SK-N-SH (cell line): Measurements from ENCODE around the gene CEP63. TPM values are rescaled to one million over a fixed set of nuclear protein-coding genes. Genes with fewer than 3 reads are reported as not detected.
A peak's percentile ranks its signal among the peaks of the same experiment; 100 is the strongest.

Experiments used
- CTCF ChIA-PET: fragments of 300-600, 350-600 bp; formaldehyde crosslinking; extraction: SDS; loops from one replicate; lab custom pipeline; 2021; lab: Yijun Ruan, JAX
- POLR2A ChIA-PET: fragments of 350-600 bp; sonication (Branson Sonifier 250); formaldehyde crosslinking; extraction: SDS; loops from one replicate; lab custom pipeline; 2020; ENCODE audit warnings: antibody characterized with exemption, inconsistent platforms; lab: Yijun Ruan, JAX
- DNase-seq: peaks from one replicate; pipeline ENCODE4 v3.0.0; 2012
- H2AFZ ChIP-seq: fragments of 200-600 bp; sonication (generic); 2 replicates; pipeline ENCODE4 v1.8.1; 2016; ENCODE audit warnings: antibody characterized with exemption, mild to moderate bottlenecking, low read depth
- H3F3A ChIP-seq: fragments of 200-600 bp; sonication (generic); replicated peaks from 2 replicates; pipeline ENCODE3; 2016; ENCODE audit warnings: antibody characterized with exemption, mild to moderate bottlenecking; ENCODE audit not compliant: insufficient read depth
- H3K27ac ChIP-seq, 2 experiments: fragments of 200-500 bp in 1 of 2; fragments of 200-600 bp in 1 of 2; sonication (Bioruptor generic) in 1 of 2; sonication (generic), shearing (Covaris generic) in 1 of 2; 2 replicates each; pipeline versions ENCODE4 v1.5.1 to v1.6.1; 2014 to 2016; ENCODE audit warnings: low read depth in 2 of 2, inconsistent platforms in 1 of 2, low read length in 1 of 2, mild to moderate bottlenecking in 1 of 2, mixed read lengths in 1 of 2
- H3K27me3 ChIP-seq: fragments of 200-600 bp; sonication (generic), shearing (Covaris generic); 2 replicates; pipeline ENCODE4 v1.6.1; 2016; ENCODE audit warnings: mixed run types; ENCODE audit not compliant: insufficient read depth
- H3K36me3 ChIP-seq, 2 experiments: fragments of 200-500 bp in 1 of 2; fragments of 200-600 bp in 1 of 2; sonication (Bioruptor generic) in 1 of 2; sonication (generic) in 1 of 2; replicated peaks in 1 of 2; 2 replicates each; pipeline versions ENCODE3 to v1.5.1; 2014 to 2016; ENCODE audit warnings: low read length in 1 of 2, mild to moderate bottlenecking in 1 of 2; ENCODE audit not compliant: insufficient read depth in 2 of 2, control insufficient read depth in 1 of 2
- H3K4me1 ChIP-seq, 2 experiments: fragments of 200-500 bp in 1 of 2; fragments of 200-600 bp in 1 of 2; sonication (Bioruptor generic) in 1 of 2; sonication (generic), shearing (Covaris generic) in 1 of 2; 2 replicates each; pipeline versions ENCODE4 v1.5.1 to v1.6.1; 2014 to 2016; ENCODE audit warnings: low read depth in 1 of 2, low read length in 1 of 2, mixed run types in 1 of 2; ENCODE audit not compliant: insufficient read depth in 2 of 2, control insufficient read depth in 1 of 2
- H3K4me2 ChIP-seq: fragments of 200-600 bp; sonication (generic), shearing (Covaris generic); 2 replicates; pipeline ENCODE4 v1.6.1; 2017; ENCODE audit warnings: mixed run types
- H3K4me3 ChIP-seq, 2 experiments: fragments of 200-500 bp in 1 of 2; fragments of 200-600 bp in 1 of 2; sonication (Bioruptor generic) in 1 of 2; sonication (generic), shearing (Covaris generic) in 1 of 2; 2 replicates each; pipeline versions ENCODE4 v1.5.1 to v1.8.1; 2014 to 2016; ENCODE audit warnings: low read depth in 2 of 2, inconsistent platforms in 1 of 2, low read length in 1 of 2, mild to moderate bottlenecking in 1 of 2, mixed read lengths in 1 of 2, moderate library complexity in 1 of 2
- H3K79me2 ChIP-seq: fragments of 200-600 bp; sonication (generic); 2 replicates; pipeline ENCODE4 v1.8.1; 2017; ENCODE audit warnings: mild to moderate bottlenecking; ENCODE audit not compliant: insufficient read depth
- H3K9ac ChIP-seq: fragments of 200-600 bp; sonication (generic); 2 replicates; pipeline ENCODE4 v1.6.1; 2017; ENCODE audit warnings: mixed run types
- H3K9me2 ChIP-seq: fragments of 200-600 bp; sonication (generic); 2 replicates; pipeline ENCODE4 v1.6.1; 2017; ENCODE audit warnings: mixed run types
- H3K9me3 ChIP-seq: fragments of 200-600 bp; sonication (generic); 2 replicates; pipeline ENCODE4 v1.6.1; 2017; ENCODE audit warnings: mixed run types, mild to moderate bottlenecking, moderate library complexity
- H4K20me1 ChIP-seq: fragments of 200-600 bp; sonication (generic); 2 replicates; pipeline ENCODE4 v1.6.1; 2017; ENCODE audit warnings: mild to moderate bottlenecking, mixed run types; ENCODE audit not compliant: insufficient read depth
- ELF1 ChIP-seq: IDR thresholded peaks from 2 replicates; pipeline ENCODE4 v1.4.0; 2012
- EZH2phosphoT487 ChIP-seq: fragments of 200-600 bp; sonication (generic); IDR thresholded peaks from 2 replicates; pipeline ENCODE4 v1.6.1; 2017; ENCODE audit warnings: low read depth, mixed run types, mild to moderate bottlenecking, antibody characterized with exemption, moderate library complexity, borderline replicate concordance
- FOSL2 ChIP-seq: IDR thresholded peaks from 2 replicates; pipeline ENCODE4 v1.4.0; 2012; ENCODE audit warnings: low read depth, mild to moderate bottlenecking, moderate library complexity, borderline replicate concordance
- FOXJ3 ChIP-seq: sonication (generic); formaldehyde crosslinking; IDR thresholded peaks from 2 replicates; pipeline ENCODE4 v1.5.1; 2020; ENCODE audit warnings: mild to moderate bottlenecking, missing genetic modification reagents
- FOXM1 ChIP-seq: IDR thresholded peaks from 2 replicates; pipeline ENCODE4 v1.4.0; 2012; ENCODE audit warnings: low read depth, mild to moderate bottlenecking
- GATA2 ChIP-seq: sonication (generic); formaldehyde crosslinking; IDR thresholded peaks from 2 replicates; pipeline ENCODE4 v1.5.0; 2020; ENCODE audit warnings: mild to moderate bottlenecking, missing genetic modification reagents
- MEF2A ChIP-seq: IDR thresholded peaks from 2 replicates; pipeline ENCODE4 v1.4.0; 2012; ENCODE audit warnings: low read depth, borderline replicate concordance
- RFX5 ChIP-seq: IDR thresholded peaks from 2 replicates; pipeline ENCODE4 v1.6.1; 2012; ENCODE audit warnings: mild to moderate bottlenecking, improper control_type of control experiment, low read length
- RXRA ChIP-seq: IDR thresholded peaks from 2 replicates; pipeline ENCODE4 v1.4.0; 2012; ENCODE audit warnings: low read depth, mild to moderate bottlenecking, borderline replicate concordance
- SIN3A ChIP-seq: IDR thresholded peaks from 2 replicates; pipeline ENCODE4 v1.6.1; 2012; ENCODE audit warnings: low read depth, mild to moderate bottlenecking, low read length, moderate library complexity, borderline replicate concordance
- TCF12 ChIP-seq: IDR thresholded peaks from 2 replicates; pipeline ENCODE4 v1.4.0; 2012
- YY1 ChIP-seq: IDR thresholded peaks from 2 replicates; pipeline ENCODE4 v1.4.0; 2012; ENCODE audit warnings: low read depth, mild to moderate bottlenecking
- WGBS: methylation state at CpG from one replicate; pipeline ENCODE4 v1.1.6; 2017; ENCODE audit warnings: low lambda C conversion rate; 5-methylcytosine and 5-hydroxymethylcytosine counted together
- polyA plus RNA-seq, 3 experiments: library from polyadenylated mRNA; depleted of rRNA; stranded (reverse); fragments of >200 nt; gene quantifications; 2 replicates each; pipeline ENCODE4 v1.2.3, GENCODE V29; 2012

Gene CEP63
- polyA plus RNA-seq, 1 of the 3 experiments (the other 2 are of a cell fraction), result 6.3 TPM

DNA sequence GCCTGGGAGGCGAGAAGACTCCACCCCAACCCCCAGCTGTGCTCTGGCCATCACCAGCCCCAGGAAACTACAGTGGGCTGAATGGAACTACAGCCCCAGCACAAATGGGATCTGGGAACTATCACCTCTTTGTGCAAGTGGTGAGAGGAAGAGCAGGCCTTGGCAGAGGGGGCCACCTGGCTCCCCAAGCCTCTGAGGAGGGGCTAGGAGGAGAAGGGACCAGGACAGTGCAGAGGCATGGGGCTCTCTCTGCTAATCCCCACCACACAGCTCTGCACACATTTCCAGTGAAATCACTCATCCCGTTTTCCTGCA is 133.4 kb downstream of the CEP63 start:
- H3K4me1 ChIP-seq, result peaks cover 0 to 22% of the 10 kb centered on the region in 2 experiments; a peak in 1 of 4 replicates
- no peaks in the 10 kb centered on the region for H3F3A ChIP-seq
- H3K9me3 ChIP-seq, result no peaks in the 10 kb centered on the region
- no peak for DNase-seq
- WGBS, result 65% methylated on average over 2 of the region's 2 CpGs
- CTCF ChIA-PET, result interaction anchor here (0.8 to 8.0 kb wide), 4 partner anchors 11 to 136 kb away, joined by 3 to 55 read pairs (median 3); no protein-coding TSS in a partner anchor
- H2AFZ ChIP-seq, result no peak overlapping the region
- no peaks in the 10 kb centered on the region for H3K36me3 ChIP-seq
- no peak for TF ChIP-seq RXRA
- no peak overlapping the region for H3K9ac ChIP-seq
- no peaks in the 10 kb centered on the region for H3K27me3 ChIP-seq
- H3K9me2 ChIP-seq, result no peaks in the 10 kb centered on the region
- H3K79me2 ChIP-seq, result no peaks in the 10 kb centered on the region
- no peak overlapping the region for H3K4me2 ChIP-seq
- H4K20me1 ChIP-seq, result no peaks in the 10 kb centered on the region
- H3K4me3 ChIP-seq, result no peak overlapping the region
- POLR2A ChIA-PET, result no interaction called here
- H3K27ac ChIP-seq, result peak overlapping the region in 1 of 2 experiments; percentile 58; a peak in 1 of 4 replicates

DNA sequence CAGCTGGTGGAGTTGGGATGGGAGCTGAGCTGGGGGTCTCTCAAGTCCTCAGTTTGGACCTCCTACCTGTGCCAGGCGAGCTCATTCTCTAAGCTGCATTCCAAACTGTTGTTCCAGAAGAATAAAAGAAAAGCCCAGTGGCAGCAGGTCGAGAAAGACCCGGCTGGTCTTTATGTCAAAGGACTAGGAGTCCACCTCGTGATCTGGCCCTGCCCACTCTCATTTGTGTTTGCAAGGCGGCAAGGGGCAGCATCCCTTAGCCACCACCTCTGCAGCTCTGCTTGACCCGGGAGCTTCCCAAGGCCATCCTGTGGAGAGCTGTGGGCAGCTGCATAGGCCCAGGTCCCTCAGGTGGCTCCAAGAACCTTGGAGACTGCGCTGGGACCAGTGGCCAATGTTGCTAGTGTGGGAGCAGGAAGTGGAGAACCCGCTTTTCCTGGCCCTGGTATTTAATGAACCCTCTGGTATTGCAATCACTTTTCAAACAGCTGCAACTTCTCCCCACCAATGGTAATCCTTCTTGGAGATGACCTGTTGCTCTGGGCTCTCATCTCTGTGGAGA is 134.1 kb downstream of the CEP63 start:
- H3K9me3 ChIP-seq, result no peaks in the 10 kb centered on the region
- H3K4me1 ChIP-seq, result peaks cover 0 to 22% of the 10 kb centered on the region in 2 experiments; a peak in 1 of 4 replicates
- no peak overlapping the region for H3K9ac ChIP-seq
- no peaks in the 10 kb centered on the region for H4K20me1 ChIP-seq
- TF ChIP-seq RFX5 (no peak), EZH2phosphoT487 (no peak), MEF2A (no peak), FOXJ3 (CRISPR knock-in tag) (no peak), FOXM1 (no peak), ELF1 (no peak), GATA2 (CRISPR knock-in tag) (no peak), SIN3A (no peak), TCF12 (no peak), YY1 (no peak)
- no peaks in the 10 kb centered on the region for H3K36me3 ChIP-seq
- no peak overlapping the region for H2AFZ ChIP-seq
- H3F3A ChIP-seq, result no peaks in the 10 kb centered on the region
- no peaks in the 10 kb centered on the region for H3K27me3 ChIP-seq
- ChIA-PET CTCF (interaction anchor here (1.4 to 8.0 kb wide), 2 partner anchors 12 to 19 kb away, joined by 3 to 55 read pairs; no protein-coding TSS in a partner anchor), POLR2A (no interaction called here)
- 78% methylated on average over 4 of the region's 8 CpGs for WGBS
- no peaks in the 10 kb centered on the region for H3K79me2 ChIP-seq
- DNase-seq, result no peak
- H3K4me2 ChIP-seq, result no peak overlapping the region
- no peaks in the 10 kb centered on the region for H3K9me2 ChIP-seq
- no peak overlapping the region for H3K27ac ChIP-seq
- no peak overlapping the region for H3K4me3 ChIP-seq

DNA sequence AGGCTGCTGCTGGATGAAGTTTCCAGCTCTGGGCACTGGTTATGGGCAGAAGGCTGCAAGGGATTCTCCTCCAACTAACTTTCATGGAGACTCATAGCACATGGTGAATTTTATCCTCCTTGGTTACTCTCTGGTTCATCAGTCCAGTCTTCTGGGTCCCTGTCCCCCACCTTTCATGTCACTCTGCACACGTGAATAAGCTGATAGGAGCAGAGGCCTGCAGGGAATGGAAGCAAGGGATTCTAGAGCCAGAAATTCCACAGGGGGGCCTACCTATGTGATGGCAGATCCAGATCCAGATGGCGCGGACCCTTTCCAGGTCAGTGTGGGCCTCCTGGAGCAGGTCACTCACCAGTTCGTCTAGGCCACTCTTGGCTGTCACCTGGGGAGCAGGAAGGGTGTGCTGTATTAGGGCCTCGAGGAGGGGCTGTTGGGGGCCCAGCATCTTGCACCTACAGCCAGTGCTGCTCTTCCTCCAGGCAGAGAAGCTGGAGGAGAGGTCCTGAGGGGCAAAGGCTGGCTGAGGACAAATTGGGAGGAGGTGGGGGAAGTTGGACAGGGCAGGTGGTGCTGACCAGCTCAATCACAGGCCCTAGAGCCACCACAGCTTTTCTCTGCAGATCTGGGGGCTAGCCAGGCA is 134.7 kb downstream of the CEP63 start:
- H3K27ac ChIP-seq, result no peak overlapping the region
- no peaks in the 10 kb centered on the region for H3K36me3 ChIP-seq
- TF ChIP-seq FOSL2, result no peak
- H3F3A ChIP-seq, result no peaks in the 10 kb centered on the region
- no peak overlapping the region for H3K4me3 ChIP-seq
- WGBS, result 75% methylated on average over 2 of the region's 5 CpGs
- no peaks in the 10 kb centered on the region for H3K79me2 ChIP-seq
- no peak overlapping the region for H3K9ac ChIP-seq
- peaks cover 0 to 22% of the 10 kb centered on the region in 2 experiments; a peak in 1 of 4 replicates for H3K4me1 ChIP-seq
- H3K4me2 ChIP-seq, result no peak overlapping the region
- POLR2A ChIA-PET, result no interaction called here
- no peaks in the 10 kb centered on the region for H4K20me1 ChIP-seq
- CTCF ChIA-PET, result interaction anchor here (8.0 kb wide), 1 partner anchor 19 kb away, joined by 55 read pairs; no protein-coding TSS in a partner anchor
- no peaks in the 10 kb centered on the region for H3K9me3 ChIP-seq
- no peak for DNase-seq
- no peaks in the 10 kb centered on the region for H3K27me3 ChIP-seq
- no peaks in the 10 kb centered on the region for H3K9me2 ChIP-seq
- no peak overlapping the region for H2AFZ ChIP-seq
